Osteoblast (primary cell): Measurements from ENCODE around the gene MC2R. TPM values are rescaled to one million over a fixed set of nuclear protein-coding genes. Genes with fewer than 3 reads are reported as not detected.

Experiments
- DNase-seq: peaks from one replicate; pipeline ENCODE4 v3.0.0; 2011; ENCODE audit warnings: low spot score, mixed read lengths; ENCODE audit not compliant: insufficient read length; ENCODE audit errors: missing footprints
- H2AFZ ChIP-seq: 2 replicates; pipeline ENCODE4 v1.6.0; 2011; ENCODE audit warnings: mild to moderate bottlenecking, low read length
- H3K27ac ChIP-seq: 2 replicates; pipeline ENCODE4 v1.5.1; 2011; ENCODE audit warnings: mild to moderate bottlenecking, low read depth, low read length, moderate library complexity
- H3K27me3 ChIP-seq: 2 replicates; pipeline ENCODE4 v1.6.0; 2012; ENCODE audit warnings: mild to moderate bottlenecking, control low read depth, inconsistent platforms, low read length, moderate library complexity; ENCODE audit not compliant: insufficient read depth
- H3K36me3 ChIP-seq: 2 replicates; pipeline ENCODE4 v1.5.1; 2011; ENCODE audit warnings: mild to moderate bottlenecking, low read length, control low read depth, moderate library complexity; ENCODE audit not compliant: insufficient read depth
- H3K4me1 ChIP-seq: 2 replicates; pipeline ENCODE4 v1.5.1; 2011; ENCODE audit warnings: mild to moderate bottlenecking, low read length, control low read depth, moderate library complexity; ENCODE audit not compliant: insufficient read depth
- H3K4me2 ChIP-seq: 2 replicates; pipeline ENCODE4 v1.6.0; 2011; ENCODE audit warnings: mild to moderate bottlenecking, low read length; ENCODE audit not compliant: insufficient read depth
- H3K4me3 ChIP-seq: fragments of 200-600 bp; sonication (generic); 3 replicates; pipeline ENCODE4 v1.5.1; 2012; ENCODE audit warnings: mild to moderate bottlenecking, low read length, inconsistent platforms; ENCODE audit not compliant: insufficient read depth
- H3K79me2 ChIP-seq: 2 replicates; pipeline ENCODE4 v1.6.0; 2012; ENCODE audit warnings: mild to moderate bottlenecking, low read length, control low read depth, inconsistent platforms; ENCODE audit not compliant: insufficient read depth
- H3K9me3 ChIP-seq: 2 replicates; pipeline ENCODE4 v1.5.1; 2011; ENCODE audit warnings: low read depth, low read length, control low read depth
- H4K20me1 ChIP-seq: 2 replicates; pipeline ENCODE4 v1.6.0; 2012; ENCODE audit warnings: mild to moderate bottlenecking, low read length, control low read depth; ENCODE audit not compliant: insufficient read depth
- total RNA-seq: library from RNA; depleted of rRNA; stranded (reverse); fragments of >200 nt; gene quantifications from 2 replicates; pipeline ENCODE4 v1.2.3, GENCODE V29; 2012
- TF ChIP-seq, protein P1 (sequence below): IDR thresholded peaks from 2 replicates; pipeline ENCODE4 v1.5.1; 2011; ENCODE audit warnings: mild to moderate bottlenecking, low read depth, low read length, moderate library complexity; ENCODE audit errors: extremely low read depth

Gene MC2R
- not detected in 2 replicates for total RNA-seq

- Histone ChIP-seq H3K4me2 (no peak within 1 kb of the TSS), H3K79me2 (no peaks in the 10 kb centered on the region), H3K27me3 (no peaks in the 10 kb centered on the region), H3K27ac (no peak within 1 kb of the TSS), H3K9me3 (no peaks in the 10 kb centered on the region), H4K20me1 (no peaks in the 10 kb centered on the region), H3K4me3 (no peak within 1 kb of the TSS), H3K4me1 (no peaks in the 10 kb centered on the region), H2AFZ (no peak within 1 kb of the TSS), H3K36me3 (no peaks in the 10 kb centered on the region)
- TF ChIP-seq, protein P1, sequence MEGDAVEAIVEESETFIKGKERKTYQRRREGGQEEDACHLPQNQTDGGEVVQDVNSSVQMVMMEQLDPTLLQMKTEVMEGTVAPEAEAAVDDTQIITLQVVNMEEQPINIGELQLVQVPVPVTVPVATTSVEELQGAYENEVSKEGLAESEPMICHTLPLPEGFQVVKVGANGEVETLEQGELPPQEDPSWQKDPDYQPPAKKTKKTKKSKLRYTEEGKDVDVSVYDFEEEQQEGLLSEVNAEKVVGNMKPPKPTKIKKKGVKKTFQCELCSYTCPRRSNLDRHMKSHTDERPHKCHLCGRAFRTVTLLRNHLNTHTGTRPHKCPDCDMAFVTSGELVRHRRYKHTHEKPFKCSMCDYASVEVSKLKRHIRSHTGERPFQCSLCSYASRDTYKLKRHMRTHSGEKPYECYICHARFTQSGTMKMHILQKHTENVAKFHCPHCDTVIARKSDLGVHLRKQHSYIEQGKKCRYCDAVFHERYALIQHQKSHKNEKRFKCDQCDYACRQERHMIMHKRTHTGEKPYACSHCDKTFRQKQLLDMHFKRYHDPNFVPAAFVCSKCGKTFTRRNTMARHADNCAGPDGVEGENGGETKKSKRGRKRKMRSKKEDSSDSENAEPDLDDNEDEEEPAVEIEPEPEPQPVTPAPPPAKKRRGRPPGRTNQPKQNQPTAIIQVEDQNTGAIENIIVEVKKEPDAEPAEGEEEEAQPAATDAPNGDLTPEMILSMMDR, result no peak
- no peak for DNase-seq
These were observed at the start of gene MC2R for GRCh38 chr18:13915391-13915790. MC2R (minus strand) TSS chr18:13915536; CDS start chr18:13885518, 30,018 bp downstream.

- Histone ChIP-seq H3K36me3 (no peaks in the 10 kb centered on the region), H3K4me3 (no peak overlapping the region), H3K79me2 (no peaks in the 10 kb centered on the region), H3K27ac (no peak overlapping the region), H3K4me2 (no peak overlapping the region), H4K20me1 (no peaks in the 10 kb centered on the region), H2AFZ (no peak overlapping the region), H3K9me3 (peaks cover 2% of the 10 kb centered on the region), H3K27me3 (no peaks in the 10 kb centered on the region), H3K4me1 (no peaks in the 10 kb centered on the region)
- no peak for DNase-seq
- TF ChIP-seq, protein P1, result no peak
These were observed 30.5 kb upstream of the MC2R start for GRCh38 chr18:13945811-13946210.

- Histone ChIP-seq H3K9me3 (peaks cover 2% of the 10 kb centered on the region), H4K20me1 (no peaks in the 10 kb centered on the region), H3K27me3 (no peaks in the 10 kb centered on the region), H3K27ac (no peak overlapping the region), H3K79me2 (no peaks in the 10 kb centered on the region), H3K4me2 (no peak overlapping the region), H3K4me3 (no peak overlapping the region), H3K36me3 (no peaks in the 10 kb centered on the region), H3K4me1 (no peaks in the 10 kb centered on the region), H2AFZ (no peak overlapping the region)
- no peak for DNase-seq
- TF ChIP-seq, protein P1, result no peak
These were observed 28.0 kb upstream of the MC2R start for GRCh38 chr18:13943338-13943737.

DNA sequence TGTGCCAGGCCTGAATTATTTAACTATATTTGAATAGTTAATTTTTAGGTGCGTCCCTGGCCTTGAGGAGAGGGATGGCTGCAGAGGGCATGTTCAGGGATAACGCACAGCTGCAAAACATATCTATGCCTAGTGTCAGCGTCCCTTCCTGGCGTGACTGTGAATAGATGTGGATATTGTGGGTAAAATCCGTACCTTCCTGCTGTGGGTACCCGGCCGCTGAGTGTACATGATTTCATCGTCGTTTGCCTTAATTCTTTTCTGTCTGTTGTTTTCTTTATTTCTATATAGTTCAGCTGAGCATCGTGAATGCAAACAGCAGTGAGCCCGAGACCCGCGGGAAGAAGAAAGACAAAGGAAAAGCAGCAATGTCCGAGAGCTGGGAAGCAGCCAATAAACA lies 25.0 kb upstream of the MC2R start:
- no peaks in the 10 kb centered on the region for H3K4me1 ChIP-seq
- H3K79me2 ChIP-seq, result no peaks in the 10 kb centered on the region
- H3K9me3 ChIP-seq, result no peaks in the 10 kb centered on the region
- peak; percentile 54 for DNase-seq
- TF ChIP-seq, protein P1, result no peak
- H2AFZ ChIP-seq, result no peak overlapping the region
- no peaks in the 10 kb centered on the region for H3K36me3 ChIP-seq
- no peaks in the 10 kb centered on the region for H3K27me3 ChIP-seq
- no peaks in the 10 kb centered on the region for H4K20me1 ChIP-seq
- H3K27ac ChIP-seq, result no peak overlapping the region
- H3K4me3 ChIP-seq, result no peak overlapping the region
- no peak overlapping the region for H3K4me2 ChIP-seq
